Kidney (tissue), 14 donors: ENCODE measurements around the gene CABP7. TPM values are rescaled to one million over a fixed set of nuclear protein-coding genes. Genes with fewer than 3 reads are reported as not detected.

Experiments
- DNase-seq, 5 donors: peaks; one replicate each; pipeline ENCODE4 v3.0.0-alpha.2; 2013 to 2020
- FAIRE-seq: peaks from 2 replicates; lab custom pipeline; 2012; peaks lifted over from hg19 to GRCh38; lab: Jason Lieb, UNC
- H3K27ac ChIP-seq, 2 donors: one replicate each; pipeline ENCODE4 v1.7.0; 2013; ENCODE audit warnings: low read depth in 2 of 2, low read length in 2 of 2, inconsistent platforms in 1 of 2
- H3K27me3 ChIP-seq: one replicate; pipeline ENCODE4 v1.7.1; 2013; ENCODE audit warnings: low read length, inconsistent platforms; ENCODE audit not compliant: control insufficient read depth, insufficient read depth
- H3K36me3 ChIP-seq, 3 donors: one replicate each; pipeline versions ENCODE4 v1.7.0 to v1.7.1; 2013; ENCODE audit warnings: low read length in 3 of 3, control low read depth in 1 of 3, inconsistent platforms in 1 of 3; ENCODE audit not compliant: insufficient read depth in 3 of 3, control insufficient read depth in 2 of 3
- H3K4me1 ChIP-seq, 3 donors: one replicate each; pipeline versions ENCODE4 v1.7.0 to v1.7.1; 2013; ENCODE audit warnings: low read length in 3 of 3, inconsistent platforms in 1 of 3, low read depth in 1 of 3; ENCODE audit not compliant: control insufficient read depth in 2 of 3, insufficient read depth in 2 of 3
- H3K4me3 ChIP-seq, 3 donors: one replicate each; pipeline versions ENCODE4 v1.7.0 to v1.8.1; 2013; ENCODE audit warnings: low read length in 3 of 3, control low read depth in 1 of 3, inconsistent platforms in 1 of 3
- H3K9ac ChIP-seq, 3 donors: one replicate each; pipeline versions ENCODE4 v1.7.0 to v1.7.1; 2013; ENCODE audit warnings: low read length in 3 of 3, control low read depth in 1 of 3, inconsistent platforms in 1 of 3
- H3K9me3 ChIP-seq, 3 donors: one replicate each; pipeline versions ENCODE4 v1.7.0 to v1.7.1; 2013; ENCODE audit warnings: low read length in 3 of 3, control low read depth in 1 of 3, inconsistent platforms in 1 of 3; ENCODE audit not compliant: control insufficient read depth in 2 of 3, insufficient read depth in 1 of 3
- CTCF ChIP-seq: IDR thresholded peaks from 3 replicates; pipeline ENCODE4 v1.5.1; 2012; ENCODE audit warnings: mild to moderate bottlenecking, moderate library complexity, borderline replicate concordance; ENCODE audit not compliant: insufficient read depth; ENCODE audit errors: extremely low read depth
- intact Hi-C: fragments of 100-400 bp; cut with DNase I; formaldehyde crosslinking; loops from one replicate; pipeline ENCODE4 v1.11.1; 2022
- polyA plus RNA-seq: library from polyadenylated mRNA; stranded (reverse); fragments of 350-450 nt; fragmentation: Illumina TruSeq; extraction: RNeasy Lipid Tissue Mini Kit (QIAGEN cat#74804); gene quantifications from one replicate; pipeline ENCODE4 v1.2.3, GENCODE V29; 2014; ENCODE audit warnings: low read depth, low replicate concordance; ENCODE audit not compliant: insufficient read depth
- total RNA-seq: library from RNA; stranded (reverse); fragmentation: NEBNext Ultra II Directional; extraction: Animal tissue kit (Norgen Biotek cat#: 25700); gene quantifications from one replicate; pipeline ENCODE4 v1.2.1, GENCODE V29; 2021
- donor health status: control.
- donor health status: control.
- donor health status: control.
- donor health status: control.
- donor health status: control.
- donor health status: DM: yes; HTN: yes; CAD: no.
- donor health status: Normal renal cell carcinoma (clear cell type).

The CABP7 gene
- total and polyA plus RNA-seq, 2 donors from 2014 or later, result 0.06 TPM; not detected in 1

DNA sequence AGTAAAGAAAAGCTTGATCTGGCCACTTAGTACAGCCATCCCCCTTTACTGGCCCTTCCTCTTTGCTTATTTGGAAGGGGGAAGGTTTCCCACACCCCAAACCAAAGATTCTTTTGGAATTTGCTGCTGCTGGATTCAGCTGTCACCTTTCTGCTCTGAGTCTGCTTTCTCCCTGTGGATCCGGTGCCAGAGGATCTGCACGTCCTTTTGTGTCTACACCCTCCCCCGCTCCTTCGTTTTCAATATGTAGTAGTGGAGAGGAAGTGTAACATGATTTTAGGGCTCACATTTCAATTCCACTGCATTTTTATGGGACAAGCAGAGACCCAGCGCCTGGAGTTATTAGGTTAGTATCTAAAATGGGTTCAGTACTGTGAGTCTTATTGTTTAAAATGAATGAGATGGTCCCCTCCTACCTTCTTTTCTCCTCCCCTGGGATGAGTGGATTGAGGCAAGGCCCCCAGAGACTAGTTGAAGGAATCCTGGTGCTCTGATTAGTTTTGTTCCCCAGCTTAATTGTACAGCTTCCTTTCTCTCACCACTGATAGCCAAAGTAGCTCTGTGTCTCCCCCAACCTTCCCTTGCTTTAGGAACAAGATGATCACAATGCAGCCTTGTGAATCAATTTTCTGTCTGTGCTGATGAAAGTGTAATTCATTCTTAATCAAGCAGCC, 30.5 kb upstream of the CABP7 start:
- H3K27me3 ChIP-seq, result no peaks in the 10 kb centered on the region
- peaks cover 0 to 10% (median 4%) of the 10 kb centered on the region in 3 donors for H3K36me3 ChIP-seq
- no peaks in the 10 kb centered on the region for H3K4me1 ChIP-seq
- no peak overlapping the region for H3K9ac ChIP-seq
- H3K27ac ChIP-seq, result no peak overlapping the region
- DNase-seq (peak in 1 of 5 donors; percentile 68), FAIRE-seq (no peak)
- H3K4me3 ChIP-seq, result no peak overlapping the region
- TF ChIP-seq CTCF, result no peak
- intact Hi-C loops, result no loop called here
- H3K9me3 ChIP-seq, result no peaks in the 10 kb centered on the region

- TF ChIP-seq CTCF, result peak; percentile 61
- no peaks in the 10 kb centered on the region for H3K9me3 ChIP-seq
- H3K4me1 ChIP-seq, result no peaks in the 10 kb centered on the region
- no peak for FAIRE-seq
- H3K27ac ChIP-seq, result no peak overlapping the region
- DNase-seq, result peak in 3 of 5 donors; percentile 69 to 77 (median 70)
- intact Hi-C loops, result no loop called here
- H3K27me3 ChIP-seq, result no peaks in the 10 kb centered on the region
- no peak overlapping the region for H3K4me3 ChIP-seq
- H3K36me3 ChIP-seq, result peaks cover 0 to 12% (median 4%) of the 10 kb centered on the region in 3 donors
- H3K9ac ChIP-seq, result no peak overlapping the region
These were observed 30.0 kb upstream of the CABP7 start for GRCh38 chr22:29689880-29690213.

- Histone ChIP-seq H3K27ac (no peak overlapping the region), H3K4me1 (no peaks in the 10 kb centered on the region), H3K27me3 (no peaks in the 10 kb centered on the region), H3K36me3 (peaks cover 0 to 15% (median 4%) of the 10 kb centered on the region in 3 donors), H3K9ac (no peak overlapping the region), H3K9me3 (no peaks in the 10 kb centered on the region), H3K4me3 (no peak overlapping the region)
- DNase-seq (peak in 1 of 5 donors; percentile 45), FAIRE-seq (no peak)
- intact Hi-C loops, result no loop called here
- no peak for TF ChIP-seq CTCF
These were observed 29.3 kb upstream of the CABP7 start for GRCh38 chr22:29690476-29690875.
